Body of pancreas (tissue), 4 donors: Measurements from ENCODE around the gene SNAP25.

ENCODE experiments used
- CTCF ChIP-seq, 7 experiments: fragments of 450-650 bp in 4 of 7; fragments of 200-600 bp in 3 of 7; sonication (generic) in 3 of 7; IDR thresholded peaks; one replicate each; pipeline ENCODE4 v1.5.1; 2016 to 2019; ENCODE audit warnings: antibody characterized with exemption in 7 of 7
- POLR2A ChIP-seq, 3 donors: fragments of 450-650 bp; IDR thresholded peaks; one replicate each; pipeline ENCODE4 v1.6.1; 2016; ENCODE audit warnings: antibody characterized with exemption in 3 of 3, mild to moderate bottlenecking in 2 of 3

GRCh38 chr20:10321138-10321717, 102.6 kb downstream of the SNAP25 start:
- TF ChIP-seq CTCF (IDR thresholded peaks at IDR 0.05) (no peak), POLR2A (IDR thresholded peaks at IDR 0.05) (no peak)
